Loucy (cell line): Measurements from ENCODE around the gene GNAQ.
A peak's percentile ranks its signal among the peaks of the same experiment; 100 is the strongest.

Source experiments
- H2AFZ ChIP-seq: fragments of 200-600 bp; sonication (generic); 2 replicates; pipeline ENCODE4 v1.6.0; 2016; ENCODE audit warnings: antibody characterized with exemption, mild to moderate bottlenecking, low read length, moderate library complexity
- H3F3A ChIP-seq: fragments of 200-600 bp; 2 replicates; pipeline ENCODE4 v1.6.0; 2016; ENCODE audit warnings: antibody characterized with exemption, low read depth, mild to moderate bottlenecking
- H3K27me3 ChIP-seq: fragments of 200-600 bp; sonication (generic); 2 replicates; pipeline ENCODE4 v1.6.1; 2014; ENCODE audit warnings: low read length, mild to moderate bottlenecking; ENCODE audit not compliant: insufficient read depth, poor library complexity, severe bottlenecking
- H3K36me3 ChIP-seq: fragments of 200-600 bp; sonication (generic); 2 replicates; pipeline ENCODE4 v1.6.1; 2016; ENCODE audit warnings: low read length; ENCODE audit not compliant: insufficient read depth
- H3K4me1 ChIP-seq: fragments of 200-600 bp; sonication (generic); 2 replicates; pipeline ENCODE4 v1.5.1; 2014; ENCODE audit warnings: low read length, mild to moderate bottlenecking; ENCODE audit not compliant: insufficient read depth, poor library complexity, severe bottlenecking
- H3K4me2 ChIP-seq: fragments of 200-600 bp; sonication (generic); 2 replicates; pipeline ENCODE4 v1.6.0; 2014; ENCODE audit warnings: antibody characterized with exemption, low read length, low read depth, mild to moderate bottlenecking; ENCODE audit not compliant: poor library complexity, severe bottlenecking
- H3K4me3 ChIP-seq: fragments of 200-600 bp; sonication (generic); 2 replicates; pipeline ENCODE4 v1.5.1; 2014; ENCODE audit warnings: low read length, mild to moderate bottlenecking, mixed read lengths; ENCODE audit not compliant: poor library complexity, severe bottlenecking
- H3K79me2 ChIP-seq: fragments of 200-600 bp; sonication (generic); 2 replicates; pipeline ENCODE4 v1.6.1; 2014; ENCODE audit warnings: low read length; ENCODE audit not compliant: insufficient read depth
- H3K9ac ChIP-seq: fragments of 200-600 bp; sonication (generic); 2 replicates; pipeline ENCODE4 v1.6.0; 2014; ENCODE audit warnings: mild to moderate bottlenecking, low read depth, low read length, moderate library complexity; ENCODE audit not compliant: poor library complexity, severe bottlenecking
- H3K9me2 ChIP-seq: fragments of 200-600 bp; sonication (generic); replicated peaks from 2 replicates; pipeline ENCODE4 v1.6.1; 2016; ENCODE audit warnings: low read depth, low read length, mixed read lengths
- H3K9me3 ChIP-seq: fragments of 200-600 bp; sonication (generic); 2 replicates; pipeline ENCODE4 v1.6.1; 2014; ENCODE audit warnings: mild to moderate bottlenecking, antibody characterized with exemption, low read length, low read depth; ENCODE audit not compliant: insufficient read depth
- H4K20me1 ChIP-seq: fragments of 200-600 bp; sonication (generic); 2 replicates; pipeline ENCODE4 v1.6.0; 2014; ENCODE audit warnings: antibody characterized with exemption, low read length, mild to moderate bottlenecking; ENCODE audit not compliant: insufficient read depth, poor library complexity, severe bottlenecking
- CTCF ChIP-seq: fragments of 200-600 bp; sonication (generic); conservative IDR thresholded peaks from 2 replicates; pipeline ENCODE4 v1.5.1; 2014; ENCODE audit warnings: mild to moderate bottlenecking, antibody characterized with exemption, low read length
- EZH2phosphoT487 ChIP-seq: fragments of 200-600 bp; IDR thresholded peaks from 2 replicates; pipeline ENCODE4 v1.6.1; 2018; ENCODE audit warnings: antibody characterized with exemption, mild to moderate bottlenecking, moderate library complexity, borderline replicate concordance

The GNAQ gene

GRCh38 chr9:77903666-77904285 is 127.8 kb downstream of the GNAQ start:
- Histone ChIP-seq H3K4me1 (peaks cover 90% of the 10 kb centered on the region), H3K27me3 (no peaks in the 10 kb centered on the region), H3K9me2 (no peaks in the 10 kb centered on the region), H2AFZ (no peak overlapping the region), H3K36me3 (peaks cover 7% of the 10 kb centered on the region), H3K9ac (peak overlapping the region; percentile 36), H3K9me3 (no peaks in the 10 kb centered on the region), H3F3A (peaks cover 14% of the 10 kb centered on the region), H3K4me2 (no peak overlapping the region), H3K79me2 (peaks cover 97% of the 10 kb centered on the region), H4K20me1 (no peaks in the 10 kb centered on the region), H3K4me3 (no peak overlapping the region)
- TF ChIP-seq EZH2phosphoT487: no peak
- no peak for TF ChIP-seq CTCF

DNA sequence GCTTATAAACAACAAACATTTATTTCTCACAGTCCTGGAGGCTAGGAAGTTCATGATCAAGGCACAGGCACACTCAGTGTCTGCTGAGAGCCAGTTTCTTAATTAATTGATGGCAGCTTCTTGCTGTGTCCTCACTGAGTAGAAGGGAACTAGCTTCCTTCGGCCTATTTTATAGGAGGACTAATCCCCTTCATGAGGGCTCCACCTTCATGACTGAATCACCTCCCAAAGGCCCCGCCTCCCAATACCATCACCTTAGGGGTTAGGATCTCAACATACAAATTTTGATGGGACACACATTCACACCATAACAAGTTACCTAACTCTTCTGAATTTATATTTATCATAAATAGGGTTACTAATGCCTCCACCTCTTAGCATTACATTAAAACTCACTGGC is 129.8 kb downstream of the GNAQ start:
- Histone ChIP-seq H2AFZ (no peak overlapping the region), H3K27me3 (no peaks in the 10 kb centered on the region), H3K4me1 (peaks cover 88% of the 10 kb centered on the region), H3K9ac (peak overlapping the region; percentile 36), H3K9me3 (no peaks in the 10 kb centered on the region), H3K79me2 (peaks cover 99% of the 10 kb centered on the region), H3K4me3 (peak overlapping the region; percentile 4), H3F3A (0 out of 2 replicates have a peak, but pooled peaks cover 7% of the 10 kb centered on the region), H3K9me2 (no peaks in the 10 kb centered on the region), H3K36me3 (peaks cover 7% of the 10 kb centered on the region; the same call in 1 of the 2 replicates), H3K4me2 (peak overlapping the region; percentile 36), H4K20me1 (no peaks in the 10 kb centered on the region)
- no peak for TF ChIP-seq EZH2phosphoT487
- TF ChIP-seq CTCF: no peak

- H3K27me3 ChIP-seq: no peaks in the 10 kb centered on the region
- H3K79me2 ChIP-seq: peaks cover 99% of the 10 kb centered on the region
- TF ChIP-seq EZH2phosphoT487: no peak
- TF ChIP-seq CTCF: no peak
- peaks cover 7% of the 10 kb centered on the region; the same call in 1 of the 2 replicates for H3K36me3 ChIP-seq
- no peak overlapping the region for H2AFZ ChIP-seq
- peaks cover 86% of the 10 kb centered on the region for H3K4me1 ChIP-seq
- peak overlapping the region; percentile 4 for H3K4me3 ChIP-seq
- peak overlapping the region; percentile 36 for H3K9ac ChIP-seq
- H3K9me3 ChIP-seq: no peaks in the 10 kb centered on the region
- H3F3A ChIP-seq: 0 out of 2 replicates have a peak, but pooled peaks cover 8% of the 10 kb centered on the region
- H3K9me2 ChIP-seq: no peaks in the 10 kb centered on the region
- H4K20me1 ChIP-seq: no peaks in the 10 kb centered on the region
- peak overlapping the region; percentile 36 for H3K4me2 ChIP-seq
Measured at GRCh38 chr9:77901018-77901417, 130.6 kb downstream of the GNAQ start.
